Measurements from ENCODE around the gene SERPINB7. TPM values are rescaled to one million over a fixed set of nuclear protein-coding genes. Genes with fewer than 3 reads are reported as not detected.

SERPINB7 gene
- total RNA-seq, 4 donors from 2014 or later: not detected

GRCh38 chr18:63779386-63779785 lies 4.2 kb downstream of the SERPINB7 start:
- intact Hi-C loops (cut with DNase I; ENCODE audit: low total_unique reads) (no loop called here), in situ Hi-C loops (cut with MboI; ENCODE audit: low pct_ligation_motif_present in 1 of 4, low pct_unique_long_range_greater_than_20kb in 1 of 4, low sequenced_read_pairs in 3 of 4) (no loop called here)
- Histone ChIP-seq H3K9me3 (no peaks in the 10 kb centered on the region), H3K36me3 (no peaks in the 10 kb centered on the region), H3K27ac (no peak overlapping the region), H3K27me3 (no peaks in the 10 kb centered on the region), H3K4me3 (no peak overlapping the region), H3K4me1 (no peaks in the 10 kb centered on the region)
- no peak for TF ChIP-seq POLR2A (IDR thresholded peaks at IDR 0.05)
- no peak for DNase-seq
- WGBS, 2 donors (ENCODE audit: low coverage in 1 of 2): 20 to 32% methylated on average over 1 of the region's 1 CpG

- DNase-seq: no peak
- no peak overlapping the region for H3K27ac ChIP-seq
- H3K9me3 ChIP-seq: no peaks in the 10 kb centered on the region
- H3K36me3 ChIP-seq: no peaks in the 10 kb centered on the region
- H3K4me1 ChIP-seq: no peaks in the 10 kb centered on the region
- in situ Hi-C loops (cut with MboI; ENCODE audit: low pct_ligation_motif_present in 1 of 4, low pct_unique_long_range_greater_than_20kb in 1 of 4, low sequenced_read_pairs in 3 of 4) (no loop called here), intact Hi-C loops (cut with DNase I; ENCODE audit: low total_unique reads) (no loop called here)
- WGBS, 2 donors (ENCODE audit: low coverage in 1 of 2): 43 to 50% methylated on average over 2 to 5 of the region's 5 CpGs
- H3K27me3 ChIP-seq: no peaks in the 10 kb centered on the region
- no peak overlapping the region for H3K4me3 ChIP-seq
- TF ChIP-seq POLR2A (IDR thresholded peaks at IDR 0.05) (no peak), EP300 (IDR thresholded peaks at IDR 0.05; ENCODE audit: low read depth) (no peak), POLR2AphosphoS5 (IDR thresholded peaks at IDR 0.05) (no peak), CTCF (IDR thresholded peaks at IDR 0.05) (no peak)
Observed at GRCh38 chr18:63783394-63783793, 8.2 kb downstream of the SERPINB7 start.

GRCh38 chr18:63784787-63785452 lies 9.7 kb downstream of the SERPINB7 start:
- Histone ChIP-seq H3K9me3 (no peaks in the 10 kb centered on the region), H3K4me1 (no peaks in the 10 kb centered on the region), H3K4me3 (no peak overlapping the region), H3K36me3 (no peaks in the 10 kb centered on the region), H3K27me3 (no peaks in the 10 kb centered on the region), H3K27ac (no peak overlapping the region)
- DNase-seq: no peak
- intact Hi-C loops (cut with DNase I; ENCODE audit: low total_unique reads): no loop called here
- 24 to 38% methylated on average over 3 to 4 of the region's 4 CpGs for WGBS, 2 donors (ENCODE audit: low coverage in 1 of 2)
- TF ChIP-seq CTCF (IDR thresholded peaks at IDR 0.05): no peak
- TF ChIP-seq POLR2AphosphoS5 (IDR thresholded peaks at IDR 0.05): no peak
- TF ChIP-seq POLR2A (IDR thresholded peaks at IDR 0.05): no peak
- TF ChIP-seq EP300 (IDR thresholded peaks at IDR 0.05; ENCODE audit: low read depth): no peak
- in situ Hi-C loops (cut with MboI; ENCODE audit: low pct_ligation_motif_present in 1 of 4, low pct_unique_long_range_greater_than_20kb in 1 of 4, low sequenced_read_pairs in 3 of 4): no loop called here

GRCh38 chr18:63787673-63788072 lies 12.5 kb downstream of the SERPINB7 start:
- Histone ChIP-seq H3K4me1 (no peaks in the 10 kb centered on the region), H3K27ac (no peak overlapping the region), H3K4me3 (no peak overlapping the region), H3K9me3 (no peaks in the 10 kb centered on the region), H3K27me3 (no peaks in the 10 kb centered on the region), H3K36me3 (no peaks in the 10 kb centered on the region)
- intact Hi-C loops (cut with DNase I; ENCODE audit: low total_unique reads) (no loop called here), in situ Hi-C loops (cut with MboI; ENCODE audit: low pct_ligation_motif_present in 1 of 4, low pct_unique_long_range_greater_than_20kb in 1 of 4, low sequenced_read_pairs in 3 of 4) (no loop called here)
- 75 to 86% methylated on average over 4 of the region's 4 CpGs for WGBS, 2 donors (ENCODE audit: low coverage in 1 of 2)
- TF ChIP-seq EP300 (IDR thresholded peaks at IDR 0.05; ENCODE audit: low read depth): no peak
- TF ChIP-seq CTCF (IDR thresholded peaks at IDR 0.05): no peak
- TF ChIP-seq POLR2AphosphoS5 (IDR thresholded peaks at IDR 0.05): no peak
- no peak for TF ChIP-seq POLR2A (IDR thresholded peaks at IDR 0.05)
- no peak for DNase-seq
